ENCODE results near the gene EXOSC7.

DNA sequence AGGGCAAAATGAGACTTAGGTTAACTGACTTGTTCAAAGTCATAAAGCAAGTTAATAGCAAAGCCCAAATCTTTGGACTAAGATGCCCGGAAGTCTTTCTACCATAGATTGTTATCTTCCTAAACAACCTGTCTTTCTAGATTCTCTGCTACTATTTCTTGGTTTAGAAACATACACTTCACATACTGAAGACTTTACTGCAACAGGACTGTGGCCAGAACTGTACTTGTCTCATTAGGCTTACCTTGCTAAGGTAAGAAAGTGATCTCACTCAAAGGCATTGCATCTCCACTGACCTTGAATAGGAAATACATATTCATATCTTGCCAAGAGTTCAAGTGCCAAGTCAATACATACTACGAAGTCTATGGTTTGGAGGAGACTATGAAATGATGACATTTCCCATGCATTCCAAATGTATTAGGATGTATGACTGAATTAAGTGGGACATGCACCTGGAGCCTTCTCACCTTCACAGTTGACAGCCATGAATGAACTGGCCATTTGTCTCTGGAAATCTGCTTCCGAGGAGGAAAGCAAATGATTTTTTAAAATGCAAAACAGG is 5.0 kb upstream of the EXOSC7 start:
- no peak for TF ChIP-seq POLR2A (IDR thresholded peaks at IDR 0.05; ENCODE audit: low read depth, low read length)
- TF ChIP-seq, protein P1, sequence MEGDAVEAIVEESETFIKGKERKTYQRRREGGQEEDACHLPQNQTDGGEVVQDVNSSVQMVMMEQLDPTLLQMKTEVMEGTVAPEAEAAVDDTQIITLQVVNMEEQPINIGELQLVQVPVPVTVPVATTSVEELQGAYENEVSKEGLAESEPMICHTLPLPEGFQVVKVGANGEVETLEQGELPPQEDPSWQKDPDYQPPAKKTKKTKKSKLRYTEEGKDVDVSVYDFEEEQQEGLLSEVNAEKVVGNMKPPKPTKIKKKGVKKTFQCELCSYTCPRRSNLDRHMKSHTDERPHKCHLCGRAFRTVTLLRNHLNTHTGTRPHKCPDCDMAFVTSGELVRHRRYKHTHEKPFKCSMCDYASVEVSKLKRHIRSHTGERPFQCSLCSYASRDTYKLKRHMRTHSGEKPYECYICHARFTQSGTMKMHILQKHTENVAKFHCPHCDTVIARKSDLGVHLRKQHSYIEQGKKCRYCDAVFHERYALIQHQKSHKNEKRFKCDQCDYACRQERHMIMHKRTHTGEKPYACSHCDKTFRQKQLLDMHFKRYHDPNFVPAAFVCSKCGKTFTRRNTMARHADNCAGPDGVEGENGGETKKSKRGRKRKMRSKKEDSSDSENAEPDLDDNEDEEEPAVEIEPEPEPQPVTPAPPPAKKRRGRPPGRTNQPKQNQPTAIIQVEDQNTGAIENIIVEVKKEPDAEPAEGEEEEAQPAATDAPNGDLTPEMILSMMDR (conservative IDR thresholded peaks at IDR 0.05; ENCODE audit: low read depth, low read length), result no peak
- no peak for TF ChIP-seq SMC3 (IDR thresholded peaks at IDR 0.05; ENCODE audit: low read depth, low read length)
- TF ChIP-seq BHLHE40 (IDR thresholded peaks at IDR 0.05; ENCODE audit: low read depth, low read length), result no peak
- TF ChIP-seq RCOR1 (IDR thresholded peaks at IDR 0.05; ENCODE audit: insufficient replicate concordance, low read length), result no peak

Measured in IMR-90 (cell line).